ENCODE data around the gene NEMP2. TPM values are rescaled to one million over a fixed set of nuclear protein-coding genes. Genes with fewer than 3 reads are reported as not detected.

Gene NEMP2
- total and polyA plus RNA-seq, 2 of the 4 experiments (the other 2 are of a cell fraction), result 1.1 to 1.3 TPM

GRCh38 chr2:190582736-190583506 is 48.4 kb upstream of the NEMP2 start:
- CTCF ChIA-PET, result interaction anchor here (0.5 kb wide), 1 partner anchor 59 kb away, joined by 3 read pairs; no protein-coding TSS in a partner anchor
- no peak overlapping the region for H2AK5ac ChIP-seq (ENCODE audit: low read depth, low read length)
- POLR2A ChIA-PET (ENCODE audit: unreplicated experiment), result no interaction called here

More at GRCh38 chr2:190582736-190583506, 48.4 kb upstream of the NEMP2 start:
- no peaks in the 10 kb centered on the region for H4K20me1 ChIP-seq (ENCODE audit: insufficient read depth, low read length)
- dilution Hi-C loops (cut with HindIII; ENCODE audit: low sequenced_read_pairs, unreplicated experiment), result no loop called here
- intact Hi-C loops (cut with micrococcal nuclease), result no loop called here
- H2BK20ac ChIP-seq (ENCODE audit: low read depth, low read length), result no peak overlapping the region
- H4K5ac ChIP-seq (ENCODE audit: low read depth, low read length), result no peak overlapping the region
- BruUV-seq (replicated peaks), result no TSS peak
- H2BK5ac ChIP-seq (ENCODE audit: low read depth, low read length, poor library complexity, severe bottlenecking), result no peak overlapping the region
- 0 out of 4 replicates have a peak overlapping the region, but pooled peaks of 1 of the 2 experiments have one; percentile 19 for H4K8ac ChIP-seq (ENCODE audit: low read depth in 2 of 2, low read length in 2 of 2)
- no peak overlapping the region for H3K4ac ChIP-seq (ENCODE audit: low read depth, low read length)
- H3K4me1 ChIP-seq (ENCODE audit: control insufficient read depth, insufficient read depth, low read length), result peaks cover 4% of the 10 kb centered on the region; the same call in 1 of the 2 replicates
- H2BK120ac ChIP-seq (ENCODE audit: low read depth, low read length), result no peak overlapping the region
- WGBS, 2 experiments (ENCODE audit: extremely low coverage in 2 of 2, insufficient read length in 1 of 2), result 0% methylated on average over 1 of the region's 6 CpGs; no CpG with 5 or more reads in 1 of the 2 experiments
- no peaks in the 10 kb centered on the region for H3K79me1 ChIP-seq (ENCODE audit: low read depth in 1 of 2, low read length in 2 of 2)
- DNase-seq (peak; percentile 31), ATAC-seq (ENCODE audit: low read depth) (peak; percentile 43)
- no peaks in the 10 kb centered on the region for H3K9me3 ChIP-seq (ENCODE audit: control insufficient read depth, insufficient read depth, low read length)
- H3K18ac ChIP-seq (ENCODE audit: low read depth, low read length), result no peak overlapping the region
- no peak for TF ChIP-seq CEBPB (IDR thresholded peaks at IDR 0.05; ENCODE audit: low read depth, low read length)
- H3K9ac ChIP-seq (ENCODE audit: low read depth, low read length), result no peak overlapping the region
- no peak overlapping the region for H3K27ac ChIP-seq (ENCODE audit: insufficient read depth, low read length)
- in situ Hi-C loops (cut with MboI; ENCODE audit: low sequenced_read_pairs), result no loop called here
- H3K27me3 ChIP-seq (ENCODE audit: control insufficient read depth, insufficient read depth, low read length), result no peaks in the 10 kb centered on the region
- H3K14ac ChIP-seq (replicated peaks; ENCODE audit: low read depth, low read length), result no peak overlapping the region
- H3K36me3 ChIP-seq (ENCODE audit: control insufficient read depth, insufficient read depth, low read length), result no peaks in the 10 kb centered on the region
- no peak overlapping the region for H4K91ac ChIP-seq (ENCODE audit: insufficient read depth, low read depth, low read length)
- no peak overlapping the region for H3K56ac ChIP-seq (ENCODE audit: extremely low read depth, insufficient read depth, low read length)
- H3K9me1 ChIP-seq (ENCODE audit: insufficient read depth, low read length), result no peaks in the 10 kb centered on the region; the same call in 1 of the 2 replicates
- H2BK15ac ChIP-seq (ENCODE audit: low read depth, low read length), result no peak overlapping the region
- no peak overlapping the region for H3K4me3 ChIP-seq (ENCODE audit: insufficient read depth, low read depth, low read length)
- H3K4me2 ChIP-seq (ENCODE audit: low read depth, low read length), result no peak overlapping the region
- H2AK9ac ChIP-seq (replicated peaks; ENCODE audit: low read depth, low read length, poor library complexity), result no peak overlapping the region
- no peak overlapping the region for H2AFZ ChIP-seq (replicated peaks; ENCODE audit: low read length, poor library complexity)
- H3K23ac ChIP-seq (ENCODE audit: low read depth, low read length), result no peak overlapping the region
